Measurements from ENCODE around the gene TSPEAR.
"Not testable (repeated sequence)": the region's sequence is repeated elsewhere in the genome, so short reads cannot be mapped to it uniquely, and the experiment has no call there.

The TSPEAR gene

DNA sequence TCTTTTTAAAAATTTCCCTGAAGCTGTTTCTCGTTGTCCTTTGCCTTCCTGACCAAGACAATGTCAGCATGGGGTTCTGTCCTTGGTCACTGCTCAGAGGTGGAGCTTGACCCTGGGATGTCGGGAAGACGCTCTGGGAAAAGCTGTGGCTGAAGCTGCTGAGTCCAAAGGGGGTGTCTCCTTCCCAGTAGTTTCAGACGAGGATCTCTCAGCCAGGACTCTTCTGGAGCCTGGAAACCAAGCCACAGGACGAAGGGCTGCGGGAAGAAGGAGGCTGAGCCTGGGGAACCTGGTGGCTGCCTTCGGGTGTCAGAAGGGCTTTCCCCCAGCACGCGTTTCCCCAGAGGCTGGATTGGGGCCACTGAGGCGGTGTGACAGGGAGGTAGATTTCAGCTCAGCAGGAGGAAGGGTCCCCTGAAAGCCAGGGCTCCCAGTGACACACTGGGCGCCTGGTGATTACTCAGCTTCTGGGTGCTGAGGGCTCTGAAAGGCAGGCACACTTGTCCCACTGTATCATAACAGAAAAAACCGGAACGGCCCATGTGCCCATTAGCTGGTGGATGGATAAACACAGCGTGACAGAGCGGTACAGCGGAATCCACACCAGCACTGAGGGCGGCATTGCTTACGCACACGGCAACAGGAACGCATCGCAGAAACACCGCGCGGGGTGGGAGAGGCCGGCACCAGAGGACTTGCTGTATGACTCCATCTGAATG, 24.4 kb downstream of the TSPEAR start:
- Histone ChIP-seq H3K9ac (0 out of 2 replicates have a peak overlapping the region, but pooled peaks have one; percentile 7), H3K27ac (no peak overlapping the region), H3K36me3 (no peaks in the 10 kb centered on the region), H3K9me3 (no peaks in the 10 kb centered on the region), H3K4me1 (no peaks in the 10 kb centered on the region), H3K27me3 (no peaks in the 10 kb centered on the region), H3K4me3 (no peak overlapping the region), H4K20me1 (no peaks in the 10 kb centered on the region), H3K4me2 (no peak overlapping the region)
- TF ChIP-seq Cebpa-rat (IDR thresholded peaks at IDR 0.05): no peak

- no peak overlapping the region for H3K27ac ChIP-seq
- H3K9me3 ChIP-seq: no peaks in the 10 kb centered on the region
- no peaks in the 10 kb centered on the region for H3K27me3 ChIP-seq
- H4K20me1 ChIP-seq: no peaks in the 10 kb centered on the region
- no peaks in the 10 kb centered on the region for H3K36me3 ChIP-seq
- H3K4me3 ChIP-seq: no peak overlapping the region
- H3K4me1 ChIP-seq: no peaks in the 10 kb centered on the region
- H3K9ac ChIP-seq: no peak overlapping the region
- no peak overlapping the region for H3K4me2 ChIP-seq
- TF ChIP-seq Cebpa-rat (IDR thresholded peaks at IDR 0.05): no peak
Measured at GRCh38 chr21:44686000-44686781, 25.2 kb downstream of the TSPEAR start.

DNA sequence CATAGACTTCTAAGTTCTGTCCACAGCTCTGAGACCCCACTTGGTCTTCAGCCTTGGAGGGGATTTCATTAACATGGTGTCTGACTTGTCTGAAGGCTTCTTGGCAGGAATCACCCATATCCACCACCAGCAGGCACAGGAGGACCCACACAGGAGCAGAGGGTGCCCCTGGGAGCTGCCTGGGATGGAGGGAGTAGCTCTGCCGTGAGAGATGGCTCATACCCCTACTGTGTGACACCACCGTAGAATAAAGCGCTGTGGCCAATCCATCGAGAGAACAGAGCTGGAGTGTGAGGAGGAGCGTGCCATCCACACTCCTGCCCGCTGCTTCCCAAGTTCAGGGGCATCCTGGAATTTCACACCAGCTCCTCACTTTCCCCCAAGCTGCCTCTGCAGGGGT, 26.3 kb downstream of the TSPEAR start:
- H3K27me3 ChIP-seq, H3K4me1 ChIP-seq, H3K4me3 ChIP-seq, H3K36me3 ChIP-seq, H3K27ac ChIP-seq, H3K9ac ChIP-seq, H4K20me1 ChIP-seq, H3K4me2 ChIP-seq, H3K9me3 ChIP-seq: not testable (repeated sequence)

DNA sequence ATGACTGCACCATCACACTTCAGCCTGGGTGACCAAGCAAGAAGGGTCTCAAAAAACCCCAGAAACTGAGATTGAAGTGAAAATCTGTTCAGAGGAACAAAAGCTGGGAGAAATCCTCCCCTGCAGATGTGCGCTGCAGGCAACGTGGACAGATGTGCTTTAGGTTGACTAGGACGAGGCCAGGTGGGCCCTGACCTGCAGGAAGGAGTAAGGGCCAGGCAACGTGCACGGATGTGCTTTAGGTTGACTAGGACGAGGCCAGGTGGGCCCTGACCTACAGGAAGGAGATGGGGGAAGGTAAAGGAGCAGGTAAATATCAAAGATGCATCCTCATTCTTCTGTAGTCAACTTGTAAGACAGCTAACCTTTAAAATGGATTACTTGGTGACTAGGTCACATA, 26.9 kb downstream of the TSPEAR start:
- no peak overlapping the region for H3K4me3 ChIP-seq
- no peaks in the 10 kb centered on the region for H3K4me1 ChIP-seq
- H3K9ac ChIP-seq: no peak overlapping the region
- H3K4me2 ChIP-seq: no peak overlapping the region
- TF ChIP-seq Cebpa-rat (IDR thresholded peaks at IDR 0.05): no peak
- no peak overlapping the region for H3K27ac ChIP-seq
- H3K9me3 ChIP-seq: no peaks in the 10 kb centered on the region
- no peaks in the 10 kb centered on the region for H3K36me3 ChIP-seq
- no peaks in the 10 kb centered on the region for H4K20me1 ChIP-seq
- H3K27me3 ChIP-seq: no peaks in the 10 kb centered on the region

- H4K20me1 ChIP-seq: no peaks in the 10 kb centered on the region
- no peak overlapping the region for H3K4me2 ChIP-seq
- no peak overlapping the region for H3K4me3 ChIP-seq
- H3K27ac ChIP-seq: no peak overlapping the region
- no peaks in the 10 kb centered on the region for H3K36me3 ChIP-seq
- no peaks in the 10 kb centered on the region for H3K9me3 ChIP-seq
- H3K9ac ChIP-seq: no peak overlapping the region
- H3K27me3 ChIP-seq: no peaks in the 10 kb centered on the region
- TF ChIP-seq Cebpa-rat (IDR thresholded peaks at IDR 0.05): no peak
- no peaks in the 10 kb centered on the region for H3K4me1 ChIP-seq
Measured at GRCh38 chr21:44684077-44684476, 27.3 kb downstream of the TSPEAR start.

DNA sequence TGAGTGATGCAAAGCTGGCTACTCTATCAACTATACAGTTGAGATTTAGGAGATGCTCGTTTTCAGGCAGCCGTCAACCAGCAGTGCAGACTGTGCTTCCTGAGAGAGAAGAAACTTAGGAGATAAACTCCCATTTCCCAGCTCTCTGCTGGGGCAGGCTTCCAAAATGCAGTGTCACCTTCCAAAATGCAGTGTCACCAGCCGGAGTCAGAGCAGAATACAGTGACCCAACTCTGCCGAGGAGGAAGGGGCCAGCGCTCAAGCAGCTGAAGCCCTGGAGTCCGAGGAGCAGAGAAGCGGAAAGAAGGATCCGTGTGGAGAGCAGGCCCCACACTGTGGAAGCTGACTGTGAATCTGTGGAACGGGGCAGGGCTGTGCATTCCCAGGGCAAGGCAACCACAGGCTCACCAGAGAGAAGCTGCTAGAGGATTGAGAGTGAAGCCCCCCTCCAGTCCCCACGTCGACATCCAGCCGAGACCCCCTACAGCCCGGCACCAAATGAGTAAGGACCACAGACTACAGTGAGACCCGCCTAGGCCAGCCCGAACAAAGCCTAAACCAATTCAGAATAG, 28.7 kb downstream of the TSPEAR start:
- H3K4me2 ChIP-seq: no peak overlapping the region
- no peaks in the 10 kb centered on the region for H3K27me3 ChIP-seq
- no peaks in the 10 kb centered on the region for H3K4me1 ChIP-seq
- H3K4me3 ChIP-seq: no peak overlapping the region
- no peaks in the 10 kb centered on the region for H3K9me3 ChIP-seq
- H3K36me3 ChIP-seq: no peaks in the 10 kb centered on the region
- H3K9ac ChIP-seq: no peak overlapping the region
- H3K27ac ChIP-seq: no peak overlapping the region
- H4K20me1 ChIP-seq: no peaks in the 10 kb centered on the region
- TF ChIP-seq Cebpa-rat (IDR thresholded peaks at IDR 0.05): no peak

DNA sequence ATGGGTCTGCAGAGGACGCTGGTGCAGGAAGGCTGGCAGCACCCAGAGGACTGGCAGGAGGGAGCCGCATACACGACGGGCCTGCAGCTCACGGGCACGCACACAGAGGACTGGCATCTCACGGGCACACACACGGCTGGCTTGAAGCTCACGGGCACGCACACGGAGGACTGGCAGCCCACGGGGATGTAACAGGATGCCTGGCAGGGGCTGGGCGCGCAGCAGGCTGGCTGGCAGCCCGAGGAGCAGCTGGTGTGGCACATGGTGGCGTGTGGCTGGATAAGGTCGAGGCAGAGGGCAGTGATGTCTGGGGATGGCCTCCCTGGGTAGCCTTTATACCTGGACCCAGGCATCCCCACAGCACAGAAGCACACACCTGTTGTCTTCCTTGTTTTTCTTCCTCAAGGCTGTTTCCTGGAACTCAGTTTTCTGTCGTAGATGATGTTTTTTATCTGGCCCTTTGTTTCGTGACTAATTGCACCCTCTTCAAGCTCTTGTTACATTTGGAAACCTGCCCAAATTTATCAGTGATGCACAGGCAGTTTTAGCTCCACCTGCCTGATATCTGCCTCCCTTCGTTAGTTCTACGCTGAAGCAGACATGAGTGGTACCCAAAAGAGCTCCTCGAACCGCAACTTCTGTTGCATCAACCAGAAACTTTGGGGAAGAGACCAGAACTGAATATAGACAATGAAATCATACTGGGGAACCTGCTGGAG, 29.4 kb downstream of the TSPEAR start, which contains the start of gene KRTAP12-1:
KRTAP12-1 (minus strand) TSS at position 303 of the 719 bp plus-strand sequence; CDS start at position 263, 40 bp downstream.
- Histone ChIP-seq H3K36me3 (no peaks in the 10 kb centered on the region), H3K9ac (no peak within 1 kb of the TSS), H3K27me3 (no peaks in the 10 kb centered on the region), H3K4me1 (no peaks in the 10 kb centered on the region), H3K9me3 (no peaks in the 10 kb centered on the region), H3K4me2 (no peak within 1 kb of the TSS), H3K4me3 (no peak within 1 kb of the TSS), H3K27ac (no peak within 1 kb of the TSS), H4K20me1 (no peaks in the 10 kb centered on the region)
- TF ChIP-seq Cebpa-rat (IDR thresholded peaks at IDR 0.05): no peak

DNA sequence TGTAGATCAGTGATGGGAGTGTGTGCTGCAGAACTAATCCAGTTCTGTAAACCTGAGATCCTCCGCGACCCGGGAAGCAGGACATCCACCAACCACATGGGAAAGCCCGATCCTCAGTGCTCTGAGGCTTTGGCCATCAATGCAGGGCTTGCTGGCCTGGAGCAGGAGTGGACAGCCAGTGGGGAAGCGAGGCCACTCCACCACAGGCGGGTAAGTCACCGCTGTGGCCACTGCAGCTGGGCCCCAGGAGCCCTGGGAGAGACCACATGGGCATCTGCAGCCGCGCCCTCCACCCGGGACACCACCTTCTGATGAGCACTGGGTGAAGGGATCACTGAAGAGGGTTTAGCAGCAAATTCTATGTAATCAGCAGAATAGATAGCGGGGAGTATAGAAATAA, 30.2 kb downstream of the TSPEAR start:
- TF ChIP-seq Cebpa-rat (IDR thresholded peaks at IDR 0.05): no peak
- H3K4me2 ChIP-seq: no peak overlapping the region
- no peaks in the 10 kb centered on the region for H3K27me3 ChIP-seq

GRCh38 chr21:44677881-44678280, 33.5 kb downstream of the TSPEAR start:
- H3K9me3 ChIP-seq: peaks cover 17% of the 10 kb centered on the region
- H3K27ac ChIP-seq: no peak overlapping the region
- no peak overlapping the region for H3K9ac ChIP-seq
- no peaks in the 10 kb centered on the region for H3K27me3 ChIP-seq
- H4K20me1 ChIP-seq: no peaks in the 10 kb centered on the region
- no peaks in the 10 kb centered on the region for H3K4me1 ChIP-seq
- no peak for TF ChIP-seq Cebpa-rat (IDR thresholded peaks at IDR 0.05)
- H3K4me2 ChIP-seq: no peak overlapping the region
- H3K4me3 ChIP-seq: no peak overlapping the region
- H3K36me3 ChIP-seq: no peaks in the 10 kb centered on the region

More for the DNA sequence above, 30.2 kb downstream of the TSPEAR start:
- no peaks in the 10 kb centered on the region for H3K36me3 ChIP-seq
- no peaks in the 10 kb centered on the region for H3K9me3 ChIP-seq
- no peaks in the 10 kb centered on the region for H4K20me1 ChIP-seq
- no peak overlapping the region for H3K9ac ChIP-seq
- no peak overlapping the region for H3K4me3 ChIP-seq
- no peak overlapping the region for H3K27ac ChIP-seq
- no peaks in the 10 kb centered on the region for H3K4me1 ChIP-seq

All from BLaER1 (cell line).